HG03432 (cell line): ENCODE data around the gene ASB13.
A peak's percentile ranks its signal among the peaks of the same experiment; 100 is the strongest.
"Not testable (repeated sequence)": the region's sequence is repeated elsewhere in the genome, so short reads cannot be mapped to it uniquely, and the experiment has no call there.

Experiments
- ATAC-seq: cut with Tn5 transposase; IDR thresholded peaks from one replicate; pipeline ENCODE4 v1.9.1; 2021; ENCODE audit warnings: mild to moderate bottlenecking, moderate library complexity; ENCODE audit not compliant: unreplicated experiment

Gene ASB13

GRCh38 chr10:5625992-5626777 is 40.2 kb downstream of the ASB13 start:
- ATAC-seq, result no peak

- ATAC-seq, result no peak
Measured at GRCh38 chr10:5624701-5625100, 41.7 kb downstream of the ASB13 start.

- peak; percentile 94 for ATAC-seq
Measured at GRCh38 chr10:5623081-5623748, 43.2 kb downstream of the ASB13 start.

- ATAC-seq, result no peak
Measured at GRCh38 chr10:5622186-5622960, 44.0 kb downstream of the ASB13 start.

- not testable (repeated sequence) for ATAC-seq
Measured at GRCh38 chr10:5621371-5621770, 45.0 kb downstream of the ASB13 start.

- no peak for ATAC-seq
Measured at GRCh38 chr10:5620966-5621365, 45.4 kb downstream of the ASB13 start.

- ATAC-seq, result no peak
Measured at GRCh38 chr10:5620223-5620721, 46.1 kb downstream of the ASB13 start.

- no peak for ATAC-seq
Measured at GRCh38 chr10:5619362-5620211, 46.8 kb downstream of the ASB13 start.

- no peak for ATAC-seq
Measured at GRCh38 chr10:5618829-5619228, 47.6 kb downstream of the ASB13 start.

- no peak for ATAC-seq
Measured at GRCh38 chr10:5618042-5618441, 48.4 kb downstream of the ASB13 start.

- ATAC-seq, result no peak
Measured at GRCh38 chr10:5617521-5617920, 48.9 kb downstream of the ASB13 start.

GRCh38 chr10:5616836-5617235 is 49.6 kb downstream of the ASB13 start:
- no peak for ATAC-seq

GRCh38 chr10:5616046-5616445 is 50.3 kb downstream of the ASB13 start:
- ATAC-seq, result no peak

- ATAC-seq, result no peak
Measured at GRCh38 chr10:5615316-5615715, 51.1 kb downstream of the ASB13 start.

GRCh38 chr10:5614155-5614721 is 52.2 kb downstream of the ASB13 start:
- ATAC-seq, result no peak

GRCh38 chr10:5613481-5614154 is 52.8 kb downstream of the ASB13 start:
- ATAC-seq, result no peak

GRCh38 chr10:5611899-5612680 is 54.3 kb downstream of the ASB13 start:
- ATAC-seq, result no peak

- no peak for ATAC-seq
Measured at GRCh38 chr10:5609952-5610616, 56.3 kb downstream of the ASB13 start.
